ENCODE results near the gene PYGB. TPM values are rescaled to one million over a fixed set of nuclear protein-coding genes. Genes with fewer than 3 reads are reported as not detected.

Gene PYGB
- 10 to 100 TPM; 25.7 to 38.4 (median 32.7) TPM for polyA plus RNA-seq
- long read RNA-seq, donor 1, full-length matches to known transcripts = 4 of 68 reads
- long read RNA-seq, donor 1, partial matches to known transcripts = 11 of 68 reads
- long read RNA-seq, donor 1, other reads (novel, unspliced or antisense) = 53 of 68 reads
- long read RNA-seq, donor 2, full-length matches to known transcripts = 2 of 2 reads
- long read RNA-seq, donor 2, partial matches to known transcripts = 0 of 2 reads
- long read RNA-seq, donor 2, other reads (novel, unspliced or antisense) = 0 of 2 reads
- long read RNA-seq, donor 3, partial matches to known transcripts = 7 of 18 reads
- long read RNA-seq, donor 3, other reads (novel, unspliced or antisense) = 10 of 18 reads
- long read RNA-seq, donor 4, full-length matches to known transcripts = 2 of 2 reads
- long read RNA-seq, donor 4, partial matches to known transcripts = 0 of 2 reads
- long read RNA-seq, donor 4, other reads (novel, unspliced or antisense) = 0 of 2 reads
- long read RNA-seq, donor 5, partial matches to known transcripts = 0 of 1 reads
- long read RNA-seq, donor 5, other reads (novel, unspliced or antisense) = 0 of 1 reads
- long read RNA-seq, donor 6, full-length matches to known transcripts = 5 of 26 reads
- long read RNA-seq, donor 6, partial matches to known transcripts = 0 of 26 reads
- long read RNA-seq, donor 6, other reads (novel, unspliced or antisense) = 21 of 26 reads
- long read RNA-seq, donor 7, full-length matches to known transcripts = 54 of 243 reads
- long read RNA-seq, donor 7, partial matches to known transcripts = 163 of 243 reads
- long read RNA-seq, donor 7, other reads (novel, unspliced or antisense) = 26 of 243 reads
- long read RNA-seq, donor 8, partial matches to known transcripts = 0 of 1 reads
- long read RNA-seq, donor 8, other reads (novel, unspliced or antisense) = 0 of 1 reads
- long read RNA-seq, donor 9, full-length matches to known transcripts = 1 of 1 reads
- long read RNA-seq, donor 9, partial matches to known transcripts = 0 of 1 reads
- long read RNA-seq, donor 9, other reads (novel, unspliced or antisense) = 0 of 1 reads
- long read RNA-seq, donor 10, full-length matches to known transcripts = 6 of 34 reads
- long read RNA-seq, donor 10, partial matches to known transcripts = 0 of 34 reads
- long read RNA-seq, donor 10, other reads (novel, unspliced or antisense) = 28 of 34 reads

DNA sequence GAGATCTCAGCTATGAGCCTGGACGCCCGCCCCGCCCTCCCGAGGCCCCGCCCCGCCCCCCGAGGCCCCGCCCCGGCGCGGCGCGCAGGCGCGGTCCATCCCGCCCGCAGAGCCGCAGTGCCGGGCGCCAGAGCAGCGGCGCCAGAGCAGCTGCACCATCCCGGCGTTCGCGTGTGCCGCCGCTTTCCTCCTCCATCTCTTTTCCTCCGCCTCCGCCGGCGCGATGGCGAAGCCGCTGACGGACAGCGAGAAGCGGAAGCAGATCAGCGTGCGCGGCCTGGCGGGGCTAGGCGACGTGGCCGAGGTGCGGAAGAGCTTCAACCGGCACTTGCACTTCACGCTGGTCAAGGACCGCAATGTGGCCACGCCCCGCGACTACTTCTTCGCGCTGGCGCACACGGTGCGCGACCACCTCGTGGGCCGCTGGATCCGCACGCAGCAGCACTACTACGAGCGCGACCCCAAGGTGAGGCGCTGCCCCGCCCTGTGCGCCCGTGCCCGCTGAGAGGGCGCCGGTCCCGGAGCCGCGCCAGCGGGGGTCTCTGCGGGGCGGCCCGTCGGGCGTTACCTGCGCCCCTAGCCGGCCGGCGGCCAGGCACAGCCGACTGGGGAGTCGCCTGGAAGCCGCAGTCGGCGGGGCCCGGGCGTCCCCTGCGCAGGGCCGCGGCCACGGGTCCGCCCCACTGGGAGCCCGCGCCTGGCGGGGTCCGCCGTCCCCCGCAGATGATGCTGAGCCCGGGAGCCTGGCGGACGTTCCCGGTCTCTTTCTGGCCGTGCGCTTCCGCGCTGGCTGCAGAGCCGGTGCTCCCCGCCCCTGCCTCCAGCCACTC lies at the start of gene PYGB:
Gene PYGB (plus strand): TSS at position 130 of the 830 bp plus-strand sequence. CDS start 94 bp downstream, at position 224.
- Histone ChIP-seq H3K9me3 (ENCODE audit: control insufficient read depth in 2 of 2, insufficient read depth in 1 of 2, low read depth in 1 of 2, low read length in 1 of 2) (peaks cover 0 to 5% of the 10 kb centered on the region in 2 donors), H3K36me3 (ENCODE audit: control insufficient read depth in 3 of 3, insufficient read depth in 2 of 3, low read depth in 1 of 3, low read length in 3 of 3) (peaks cover 0 to 6% (median 0%) of the 10 kb centered on the region in 3 donors), H3K27ac (ENCODE audit: low read depth in 1 of 3, low read length in 2 of 3) (peak within 1 kb of the TSS; percentile 87 to 91 (median 91)), H3K4me3 (ENCODE audit: low read depth in 1 of 3, low read length in 3 of 3) (peak within 1 kb of the TSS; percentile 79 to 85 (median 80)), H3K4me1 (ENCODE audit: control insufficient read depth in 3 of 3, insufficient read depth in 2 of 3, low read depth in 1 of 3, low read length in 2 of 3) (peaks cover 2 to 22% (median 3%) of the 10 kb centered on the region in 3 donors), H3K27me3 (ENCODE audit: control insufficient read depth in 3 of 3, insufficient read depth in 3 of 3, low read length in 3 of 3) (no peaks in the 10 kb centered on the region)
- FAIRE-seq (no peak), DNase-seq (peak; percentile 69 to 90)
- 0 to 1% (median 0%) methylated on average over 79 to 113 of the region's 113 CpGs for WGBS, 3 donors

DNA sequence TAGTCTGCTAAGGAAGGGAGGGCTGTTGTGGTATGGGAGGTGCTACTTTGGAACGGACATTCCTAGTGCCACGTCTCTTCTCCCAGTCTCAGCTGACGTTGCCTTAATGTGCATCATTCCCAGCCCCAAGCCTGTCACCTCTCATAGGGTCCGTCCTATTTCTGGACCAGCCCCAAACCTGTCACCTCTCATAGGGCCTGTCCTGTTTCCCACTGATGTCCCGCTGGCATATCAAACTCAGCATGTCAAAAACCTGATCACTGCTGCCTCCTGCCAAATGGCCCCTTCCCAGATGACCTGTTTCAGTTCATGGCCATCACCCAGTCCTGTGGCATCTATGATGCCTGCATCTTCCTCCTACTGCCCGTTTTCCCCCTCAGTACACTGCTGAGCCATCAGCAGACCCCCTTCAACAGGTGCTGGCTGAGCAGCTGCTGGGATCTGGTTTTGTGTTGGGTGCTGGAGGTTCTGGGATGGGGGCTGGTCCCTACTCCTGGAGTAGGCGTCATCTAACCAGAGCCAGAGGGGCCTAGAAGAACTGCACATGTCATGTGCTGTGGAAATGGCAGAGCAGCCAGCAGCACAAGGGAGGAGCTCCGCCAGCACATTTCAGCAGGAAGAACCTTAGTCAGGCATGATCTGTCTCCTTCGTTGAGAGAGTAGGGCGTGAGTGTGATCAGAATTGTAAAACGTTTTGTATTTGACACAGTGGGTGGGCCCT lies 49.1 kb upstream of the PYGB start:
- WGBS, 3 donors = 75% methylated on average over 11 of the region's 11 CpGs
- Histone ChIP-seq H3K27me3 (ENCODE audit: control insufficient read depth in 3 of 3, insufficient read depth in 3 of 3, low read length in 3 of 3) (no peaks in the 10 kb centered on the region), H3K36me3 (ENCODE audit: control insufficient read depth in 3 of 3, insufficient read depth in 2 of 3, low read depth in 1 of 3, low read length in 3 of 3) (peaks cover 0 to 13% (median 0%) of the 10 kb centered on the region in 3 donors), H3K9me3 (ENCODE audit: control insufficient read depth in 2 of 2, insufficient read depth in 1 of 2, low read depth in 1 of 2, low read length in 1 of 2) (no peaks in the 10 kb centered on the region), H3K27ac (ENCODE audit: low read depth in 1 of 3, low read length in 2 of 3) (no peak overlapping the region), H3K4me1 (ENCODE audit: control insufficient read depth in 3 of 3, insufficient read depth in 2 of 3, low read depth in 1 of 3, low read length in 2 of 3) (peaks cover 0 to 7% (median 3%) of the 10 kb centered on the region in 3 donors), H3K4me3 (ENCODE audit: low read depth in 1 of 3, low read length in 3 of 3) (no peak overlapping the region)
- no peak for DNase-seq
- no peak for FAIRE-seq

DNA sequence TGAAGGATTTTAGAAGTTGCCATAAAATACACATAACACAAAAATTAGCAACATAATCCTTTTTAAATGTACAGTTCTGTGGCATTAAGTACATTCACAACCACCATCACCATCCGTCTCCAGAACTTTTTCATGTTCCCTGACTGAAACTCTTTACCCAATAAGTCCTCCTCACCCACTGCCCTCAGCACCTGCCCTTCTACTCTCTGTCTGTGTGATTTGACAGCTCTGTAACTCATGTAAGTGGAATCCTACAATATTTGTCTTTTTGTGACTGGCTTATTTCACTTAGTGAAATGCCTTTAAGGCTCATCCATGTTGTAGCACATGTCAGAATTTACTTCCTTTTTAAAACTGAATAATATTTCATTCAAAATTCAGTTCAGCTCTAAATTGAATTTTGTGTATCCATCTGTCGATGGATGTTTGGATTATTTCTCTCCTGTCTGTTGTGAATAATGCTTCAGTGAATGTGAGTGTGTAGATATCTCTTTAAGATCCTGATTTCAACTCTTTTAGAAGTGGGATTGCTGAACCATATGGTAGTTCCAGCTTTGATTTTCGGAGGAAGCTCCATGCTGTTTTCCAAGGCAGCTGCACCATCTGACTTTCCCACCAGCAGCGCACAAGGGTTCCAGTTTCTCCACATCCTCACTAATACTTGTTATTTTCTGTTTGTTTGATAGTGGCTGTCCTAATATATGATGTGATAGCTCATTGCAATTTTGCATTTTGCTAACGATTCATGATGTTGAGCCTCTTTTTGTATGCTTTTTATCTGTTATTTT lies 48.2 kb upstream of the PYGB start:
- Histone ChIP-seq H3K4me1 (ENCODE audit: control insufficient read depth in 3 of 3, insufficient read depth in 2 of 3, low read depth in 1 of 3, low read length in 2 of 3) (peaks cover 0 to 7% (median 3%) of the 10 kb centered on the region in 3 donors), H3K27ac (ENCODE audit: low read depth in 1 of 3, low read length in 2 of 3) (no peak overlapping the region), H3K36me3 (ENCODE audit: control insufficient read depth in 3 of 3, insufficient read depth in 2 of 3, low read depth in 1 of 3, low read length in 3 of 3) (peaks cover 0 to 13% (median 0%) of the 10 kb centered on the region in 3 donors), H3K4me3 (ENCODE audit: low read depth in 1 of 3, low read length in 3 of 3) (no peak overlapping the region), H3K27me3 (ENCODE audit: control insufficient read depth in 3 of 3, insufficient read depth in 3 of 3, low read length in 3 of 3) (no peaks in the 10 kb centered on the region), H3K9me3 (ENCODE audit: control insufficient read depth in 2 of 2, insufficient read depth in 1 of 2, low read depth in 1 of 2, low read length in 1 of 2) (no peaks in the 10 kb centered on the region)
- FAIRE-seq (no peak), DNase-seq (no peak)
- WGBS, 3 donors = 77 to 87% (median 78%) methylated on average over 5 of the region's 5 CpGs

DNA sequence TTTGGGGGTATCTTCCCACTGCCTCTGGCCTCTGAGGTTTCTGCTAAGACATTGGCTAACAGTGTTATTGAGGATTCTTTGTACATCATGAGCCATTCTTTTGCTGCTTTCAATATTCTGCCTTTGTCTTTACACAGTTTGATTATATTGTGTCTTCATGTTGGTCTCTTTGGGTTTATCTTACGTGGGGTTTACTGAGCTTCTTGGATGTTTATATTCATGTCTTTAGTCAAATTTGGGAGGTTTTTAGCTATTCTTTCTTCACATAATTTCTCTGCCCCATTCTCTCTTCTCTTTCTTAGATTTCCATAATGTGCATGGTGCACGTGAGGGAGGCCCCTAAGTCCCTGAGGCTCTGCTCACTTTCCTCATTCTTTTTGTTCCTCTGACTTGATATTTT lies 44.8 kb upstream of the PYGB start:
- Histone ChIP-seq H3K27me3 (ENCODE audit: control insufficient read depth in 3 of 3, insufficient read depth in 3 of 3, low read length in 3 of 3) (no peaks in the 10 kb centered on the region), H3K9me3 (ENCODE audit: control insufficient read depth in 2 of 2, insufficient read depth in 1 of 2, low read depth in 1 of 2, low read length in 1 of 2) (no peaks in the 10 kb centered on the region), H3K27ac (ENCODE audit: low read depth in 1 of 3, low read length in 2 of 3) (no peak overlapping the region), H3K4me1 (ENCODE audit: control insufficient read depth in 3 of 3, insufficient read depth in 2 of 3, low read depth in 1 of 3, low read length in 2 of 3) (peaks cover 0 to 3% (median 0%) of the 10 kb centered on the region in 3 donors), H3K36me3 (ENCODE audit: control insufficient read depth in 3 of 3, insufficient read depth in 2 of 3, low read depth in 1 of 3, low read length in 3 of 3) (peaks cover 0 to 29% (median 0%) of the 10 kb centered on the region in 3 donors), H3K4me3 (ENCODE audit: low read depth in 1 of 3, low read length in 3 of 3) (no peak overlapping the region)
- FAIRE-seq (no peak), DNase-seq (no peak)
- WGBS, 3 donors = 54 to 95% (median 80%) methylated on average over 2 of the region's 2 CpGs

DNA sequence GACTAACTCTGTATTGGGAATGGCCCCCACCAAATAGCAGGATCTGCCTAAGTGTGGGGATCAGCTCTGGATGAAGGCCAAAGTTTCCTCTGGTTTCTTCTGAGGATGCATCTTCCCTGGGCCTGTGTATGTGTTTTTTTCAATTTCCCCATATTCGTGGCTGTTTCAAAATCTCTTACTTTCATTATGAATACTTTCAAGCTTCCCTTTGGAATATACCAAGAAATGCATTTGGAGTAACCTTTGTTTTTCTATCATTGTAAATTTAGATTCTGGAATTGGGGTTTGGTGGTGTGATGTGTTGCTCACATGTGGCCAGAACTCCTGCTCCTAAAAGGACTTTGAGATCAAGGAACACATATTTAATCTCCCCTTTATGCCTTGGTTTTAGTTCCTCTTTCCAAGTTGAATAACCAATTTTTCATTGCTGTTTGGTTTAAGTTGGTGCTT lies 44.0 kb upstream of the PYGB start:
- Histone ChIP-seq H3K9me3 (ENCODE audit: control insufficient read depth in 2 of 2, insufficient read depth in 1 of 2, low read depth in 1 of 2, low read length in 1 of 2) (no peaks in the 10 kb centered on the region), H3K4me1 (ENCODE audit: control insufficient read depth in 3 of 3, insufficient read depth in 2 of 3, low read depth in 1 of 3, low read length in 2 of 3) (peaks cover 0 to 3% (median 0%) of the 10 kb centered on the region in 3 donors), H3K27ac (ENCODE audit: low read depth in 1 of 3, low read length in 2 of 3) (no peak overlapping the region), H3K27me3 (ENCODE audit: control insufficient read depth in 3 of 3, insufficient read depth in 3 of 3, low read length in 3 of 3) (no peaks in the 10 kb centered on the region), H3K36me3 (ENCODE audit: control insufficient read depth in 3 of 3, insufficient read depth in 2 of 3, low read depth in 1 of 3, low read length in 3 of 3) (peaks cover 0 to 24% (median 0%) of the 10 kb centered on the region in 3 donors), H3K4me3 (ENCODE audit: low read depth in 1 of 3, low read length in 3 of 3) (no peak overlapping the region)
- WGBS, 3 donors = 31 to 44% (median 36%) methylated on average over 1 of the region's 1 CpG
- FAIRE-seq (no peak), DNase-seq (no peak)

DNA sequence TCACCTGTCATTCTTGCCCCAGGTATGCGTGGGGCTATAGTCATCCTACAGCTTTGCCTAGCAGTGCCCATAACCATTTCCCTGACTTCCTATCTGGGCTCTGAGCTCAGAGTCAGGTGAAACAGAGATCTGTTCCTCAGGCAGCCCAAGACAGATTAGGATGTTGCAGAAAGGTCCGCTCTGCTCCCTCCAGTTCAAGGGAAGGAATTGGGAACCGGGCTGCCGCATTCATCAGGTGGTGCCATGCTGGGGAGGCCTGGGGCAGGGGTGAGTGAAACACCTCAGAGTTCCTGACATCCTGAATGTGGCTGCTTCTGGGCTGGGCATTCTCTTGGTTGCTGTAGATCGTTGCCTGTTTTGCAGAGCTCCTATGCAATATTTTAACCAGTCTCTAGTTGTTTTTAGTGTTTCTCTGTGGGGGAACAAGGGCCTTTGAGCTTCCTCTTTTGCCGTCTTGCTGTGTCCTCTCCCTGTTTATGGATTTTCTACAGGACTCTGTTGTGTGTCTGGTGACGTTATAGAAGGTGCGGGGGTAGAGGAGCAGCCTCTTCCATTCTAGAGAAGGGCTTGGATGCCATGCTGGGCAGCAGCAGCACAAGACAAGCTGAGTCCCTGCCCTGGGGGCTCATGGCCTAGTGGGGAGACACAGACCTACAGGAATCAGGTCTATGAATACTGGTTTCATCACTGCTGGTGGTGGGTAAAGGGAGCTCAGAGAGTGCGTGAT lies 43.2 kb upstream of the PYGB start:
- WGBS, 3 donors = 87 to 89% (median 88%) methylated on average over 9 of the region's 9 CpGs
- Histone ChIP-seq H3K4me3 (ENCODE audit: low read depth in 1 of 3, low read length in 3 of 3) (no peak overlapping the region), H3K36me3 (ENCODE audit: control insufficient read depth in 3 of 3, insufficient read depth in 2 of 3, low read depth in 1 of 3, low read length in 3 of 3) (peaks cover 0 to 22% (median 0%) of the 10 kb centered on the region in 3 donors), H3K27ac (ENCODE audit: low read depth in 1 of 3, low read length in 2 of 3) (no peak overlapping the region), H3K4me1 (ENCODE audit: control insufficient read depth in 3 of 3, insufficient read depth in 2 of 3, low read depth in 1 of 3, low read length in 2 of 3) (no peaks in the 10 kb centered on the region), H3K9me3 (ENCODE audit: control insufficient read depth in 2 of 2, insufficient read depth in 1 of 2, low read depth in 1 of 2, low read length in 1 of 2) (no peaks in the 10 kb centered on the region), H3K27me3 (ENCODE audit: control insufficient read depth in 3 of 3, insufficient read depth in 3 of 3, low read length in 3 of 3) (no peaks in the 10 kb centered on the region)
- DNase-seq (no peak), FAIRE-seq (no peak)
